NCI-H128 (cell line): ENCODE data around the gene STX8.
A peak's percentile ranks its signal among the peaks of the same experiment; 100 is the strongest.
"Not testable (repeated sequence)": the region's sequence is repeated elsewhere in the genome, so short reads cannot be mapped to it uniquely, and the experiment has no call there.

Source experiments
- DNase-seq: peaks from one replicate; lab custom pipeline; 2025; ENCODE audit not compliant: unreplicated experiment; lab: John Stamatoyannopoulos, UW

STX8 gene

GRCh38 chr17:9575381-9576101 lies at the start of gene STX8:
TSS of gene STX8 (minus strand) at chr17:9575820. CDS start at chr17:9575808, 12 bp downstream.
- peak; percentile 6 for DNase-seq

- DNase-seq, result no peak
Observed at GRCh38 chr17:9622961-9623360, 47.3 kb upstream of the STX8 start.

GRCh38 chr17:9615486-9615885 lies 39.9 kb upstream of the STX8 start:
- DNase-seq, result no peak

GRCh38 chr17:9612006-9612405 lies 36.4 kb upstream of the STX8 start:
- no peak for DNase-seq

GRCh38 chr17:9611557-9611956 lies 35.9 kb upstream of the STX8 start:
- DNase-seq, result no peak

GRCh38 chr17:9607058-9607457 lies 31.4 kb upstream of the STX8 start:
- DNase-seq, result not testable (repeated sequence)

- DNase-seq, result no peak
Observed at GRCh38 chr17:9606453-9606852, 30.8 kb upstream of the STX8 start.

- DNase-seq, result not testable (repeated sequence)
Observed at GRCh38 chr17:9604583-9604982, 29.0 kb upstream of the STX8 start.

GRCh38 chr17:9598661-9599060 lies 23.0 kb upstream of the STX8 start:
- no peak for DNase-seq

- not testable (repeated sequence) for DNase-seq
Observed at GRCh38 chr17:9597638-9598037, 22.0 kb upstream of the STX8 start.

GRCh38 chr17:9594065-9594464 lies 18.4 kb upstream of the STX8 start:
- DNase-seq, result no peak

- DNase-seq, result no peak
Observed at GRCh38 chr17:9587969-9588656, 12.5 kb upstream of the STX8 start.

- no peak for DNase-seq
Observed at GRCh38 chr17:9577373-9577709, 1.7 kb upstream of the STX8 start.

- peak; percentile 10 for DNase-seq
Observed at GRCh38 chr17:9576521-9577372, 1.1 kb upstream of the STX8 start, which contains the start of gene CFAP52. TSS of gene CFAP52 (plus strand) at chr17:9576642. CDS start at chr17:9576696, 54 bp downstream.

GRCh38 chr17:9571201-9571600 lies 4.4 kb downstream of the STX8 start:
- no peak for DNase-seq

- no peak for DNase-seq
Observed at GRCh38 chr17:9568957-9569588, 6.5 kb downstream of the STX8 start.

GRCh38 chr17:9568004-9568403 lies 7.6 kb downstream of the STX8 start:
- no peak for DNase-seq

- DNase-seq, result not testable (repeated sequence)
Observed at GRCh38 chr17:9566739-9567138, 8.9 kb downstream of the STX8 start.

GRCh38 chr17:9566067-9566466 lies 9.6 kb downstream of the STX8 start:
- no peak for DNase-seq

GRCh38 chr17:9564104-9564503 lies 11.5 kb downstream of the STX8 start:
- no peak for DNase-seq

GRCh38 chr17:9557857-9558256 lies 17.8 kb downstream of the STX8 start:
- DNase-seq, result no peak
